ENCODE results near the gene GRB2.

DNA sequence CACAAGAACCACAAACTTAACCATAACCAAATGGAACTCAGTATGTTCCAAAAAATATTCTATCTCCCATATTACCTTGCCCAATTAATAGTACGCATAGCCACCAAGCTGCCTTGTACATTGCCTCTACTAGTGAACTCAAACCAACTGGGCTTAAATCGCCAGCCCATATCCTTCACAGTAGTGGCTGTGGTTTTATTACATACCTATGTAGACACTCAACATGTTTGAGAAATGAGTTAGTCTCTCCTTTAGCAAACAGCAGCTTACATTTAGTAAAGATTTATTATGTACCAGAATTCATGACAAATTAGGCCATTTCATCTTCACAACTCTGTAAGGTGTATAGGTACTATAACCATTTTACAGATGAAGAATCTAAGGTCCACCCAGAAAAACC lies 41.4 kb downstream of the GRB2 start:
- TF ChIP-seq RAD51 (IDR thresholded peaks at IDR 0.05) (no peak), TAF1 (IDR thresholded peaks at IDR 0.05; ENCODE audit: borderline replicate concordance, low read depth, low read length) (no peak), PAX8 (IDR thresholded peaks at IDR 0.05) (no peak), SIX5 (IDR thresholded peaks at IDR 0.05; ENCODE audit: low read depth, low read length, severe bottlenecking) (no peak), EZH2 (IDR thresholded peaks at IDR 0.05; ENCODE audit: borderline replicate concordance, control insufficient read depth, low read depth, low read length) (no peak), JUNB (IDR thresholded peaks at IDR 0.05) (no peak), SP1 (IDR thresholded peaks at IDR 0.05; ENCODE audit: low read depth, low read length) (no peak)
- TF ChIP-seq, protein P1, sequence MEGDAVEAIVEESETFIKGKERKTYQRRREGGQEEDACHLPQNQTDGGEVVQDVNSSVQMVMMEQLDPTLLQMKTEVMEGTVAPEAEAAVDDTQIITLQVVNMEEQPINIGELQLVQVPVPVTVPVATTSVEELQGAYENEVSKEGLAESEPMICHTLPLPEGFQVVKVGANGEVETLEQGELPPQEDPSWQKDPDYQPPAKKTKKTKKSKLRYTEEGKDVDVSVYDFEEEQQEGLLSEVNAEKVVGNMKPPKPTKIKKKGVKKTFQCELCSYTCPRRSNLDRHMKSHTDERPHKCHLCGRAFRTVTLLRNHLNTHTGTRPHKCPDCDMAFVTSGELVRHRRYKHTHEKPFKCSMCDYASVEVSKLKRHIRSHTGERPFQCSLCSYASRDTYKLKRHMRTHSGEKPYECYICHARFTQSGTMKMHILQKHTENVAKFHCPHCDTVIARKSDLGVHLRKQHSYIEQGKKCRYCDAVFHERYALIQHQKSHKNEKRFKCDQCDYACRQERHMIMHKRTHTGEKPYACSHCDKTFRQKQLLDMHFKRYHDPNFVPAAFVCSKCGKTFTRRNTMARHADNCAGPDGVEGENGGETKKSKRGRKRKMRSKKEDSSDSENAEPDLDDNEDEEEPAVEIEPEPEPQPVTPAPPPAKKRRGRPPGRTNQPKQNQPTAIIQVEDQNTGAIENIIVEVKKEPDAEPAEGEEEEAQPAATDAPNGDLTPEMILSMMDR (IDR thresholded peaks at IDR 0.05 in 2 of 3, conservative IDR thresholded peaks at IDR 0.05 in 1 of 3; ENCODE audit: control insufficient read depth in 2 of 3, extremely low read depth in 1 of 3, insufficient read depth in 1 of 3, low read depth in 3 of 3, low read length in 3 of 3) = no peak
- TF ChIP-seq, protein P2, sequence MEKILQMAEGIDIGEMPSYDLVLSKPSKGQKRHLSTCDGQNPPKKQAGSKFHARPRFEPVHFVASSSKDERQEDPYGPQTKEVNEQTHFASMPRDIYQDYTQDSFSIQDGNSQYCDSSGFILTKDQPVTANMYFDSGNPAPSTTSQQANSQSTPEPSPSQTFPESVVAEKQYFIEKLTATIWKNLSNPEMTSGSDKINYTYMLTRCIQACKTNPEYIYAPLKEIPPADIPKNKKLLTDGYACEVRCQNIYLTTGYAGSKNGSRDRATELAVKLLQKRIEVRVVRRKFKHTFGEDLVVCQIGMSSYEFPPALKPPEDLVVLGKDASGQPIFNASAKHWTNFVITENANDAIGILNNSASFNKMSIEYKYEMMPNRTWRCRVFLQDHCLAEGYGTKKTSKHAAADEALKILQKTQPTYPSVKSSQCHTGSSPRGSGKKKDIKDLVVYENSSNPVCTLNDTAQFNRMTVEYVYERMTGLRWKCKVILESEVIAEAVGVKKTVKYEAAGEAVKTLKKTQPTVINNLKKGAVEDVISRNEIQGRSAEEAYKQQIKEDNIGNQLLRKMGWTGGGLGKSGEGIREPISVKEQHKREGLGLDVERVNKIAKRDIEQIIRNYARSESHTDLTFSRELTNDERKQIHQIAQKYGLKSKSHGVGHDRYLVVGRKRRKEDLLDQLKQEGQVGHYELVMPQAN (conservative IDR thresholded peaks at IDR 0.05) = no peak
- TF ChIP-seq, protein P3, sequence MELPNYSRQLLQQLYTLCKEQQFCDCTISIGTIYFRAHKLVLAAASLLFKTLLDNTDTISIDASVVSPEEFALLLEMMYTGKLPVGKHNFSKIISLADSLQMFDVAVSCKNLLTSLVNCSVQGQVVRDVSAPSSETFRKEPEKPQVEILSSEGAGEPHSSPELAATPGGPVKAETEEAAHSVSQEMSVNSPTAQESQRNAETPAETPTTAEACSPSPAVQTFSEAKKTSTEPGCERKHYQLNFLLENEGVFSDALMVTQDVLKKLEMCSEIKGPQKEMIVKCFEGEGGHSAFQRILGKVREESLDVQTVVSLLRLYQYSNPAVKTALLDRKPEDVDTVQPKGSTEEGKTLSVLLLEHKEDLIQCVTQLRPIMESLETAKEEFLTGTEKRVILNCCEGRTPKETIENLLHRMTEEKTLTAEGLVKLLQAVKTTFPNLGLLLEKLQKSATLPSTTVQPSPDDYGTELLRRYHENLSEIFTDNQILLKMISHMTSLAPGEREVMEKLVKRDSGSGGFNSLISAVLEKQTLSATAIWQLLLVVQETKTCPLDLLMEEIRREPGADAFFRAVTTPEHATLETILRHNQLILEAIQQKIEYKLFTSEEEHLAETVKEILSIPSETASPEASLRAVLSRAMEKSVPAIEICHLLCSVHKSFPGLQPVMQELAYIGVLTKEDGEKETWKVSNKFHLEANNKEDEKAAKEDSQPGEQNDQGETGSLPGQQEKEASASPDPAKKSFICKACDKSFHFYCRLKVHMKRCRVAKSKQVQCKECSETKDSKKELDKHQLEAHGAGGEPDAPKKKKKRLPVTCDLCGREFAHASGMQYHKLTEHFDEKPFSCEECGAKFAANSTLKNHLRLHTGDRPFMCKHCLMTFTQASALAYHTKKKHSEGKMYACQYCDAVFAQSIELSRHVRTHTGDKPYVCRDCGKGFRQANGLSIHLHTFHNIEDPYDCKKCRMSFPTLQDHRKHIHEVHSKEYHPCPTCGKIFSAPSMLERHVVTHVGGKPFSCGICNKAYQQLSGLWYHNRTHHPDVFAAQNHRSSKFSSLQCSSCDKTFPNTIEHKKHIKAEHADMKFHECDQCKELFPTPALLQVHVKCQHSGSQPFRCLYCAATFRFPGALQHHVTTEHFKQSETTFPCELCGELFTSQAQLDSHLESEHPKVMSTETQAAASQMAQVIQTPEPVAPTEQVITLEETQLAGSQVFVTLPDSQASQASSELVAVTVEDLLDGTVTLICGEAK (IDR thresholded peaks at IDR 0.05; ENCODE audit: borderline replicate concordance) = no peak

Data from GM12878 (cell line).